AML-193 (cell line): ENCODE measurements around the gene PODNL1.
"Not testable (repeated sequence)": the region's sequence is repeated elsewhere in the genome, so short reads cannot be mapped to it uniquely, and the experiment has no call there.

ENCODE experiments used
- DNase-seq, 2 experiments: peaks; one replicate each; lab custom pipeline; 2025; lab: John Stamatoyannopoulos, UW

The PODNL1 gene

DNA sequence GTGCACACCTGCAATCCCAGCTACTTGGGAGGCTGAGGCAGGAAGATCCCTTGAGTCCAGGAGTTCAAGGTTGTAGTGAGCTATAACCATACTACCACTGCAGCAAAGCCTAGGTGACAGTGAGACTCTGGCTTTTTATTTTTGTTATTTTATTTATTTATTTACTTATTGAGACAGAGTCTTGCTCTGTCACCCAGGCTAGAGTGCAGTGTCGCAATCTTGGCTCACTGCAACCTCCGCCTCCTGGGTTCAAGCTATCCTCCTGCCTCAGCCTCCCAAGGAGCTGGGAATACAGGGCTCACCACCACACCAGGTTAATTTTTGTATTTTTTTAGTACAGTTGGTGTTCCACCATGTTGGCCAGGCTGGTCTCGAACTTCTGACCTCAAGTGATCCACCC lies 35.3 kb upstream of the PODNL1 start:
- not testable (repeated sequence) for DNase-seq

DNA sequence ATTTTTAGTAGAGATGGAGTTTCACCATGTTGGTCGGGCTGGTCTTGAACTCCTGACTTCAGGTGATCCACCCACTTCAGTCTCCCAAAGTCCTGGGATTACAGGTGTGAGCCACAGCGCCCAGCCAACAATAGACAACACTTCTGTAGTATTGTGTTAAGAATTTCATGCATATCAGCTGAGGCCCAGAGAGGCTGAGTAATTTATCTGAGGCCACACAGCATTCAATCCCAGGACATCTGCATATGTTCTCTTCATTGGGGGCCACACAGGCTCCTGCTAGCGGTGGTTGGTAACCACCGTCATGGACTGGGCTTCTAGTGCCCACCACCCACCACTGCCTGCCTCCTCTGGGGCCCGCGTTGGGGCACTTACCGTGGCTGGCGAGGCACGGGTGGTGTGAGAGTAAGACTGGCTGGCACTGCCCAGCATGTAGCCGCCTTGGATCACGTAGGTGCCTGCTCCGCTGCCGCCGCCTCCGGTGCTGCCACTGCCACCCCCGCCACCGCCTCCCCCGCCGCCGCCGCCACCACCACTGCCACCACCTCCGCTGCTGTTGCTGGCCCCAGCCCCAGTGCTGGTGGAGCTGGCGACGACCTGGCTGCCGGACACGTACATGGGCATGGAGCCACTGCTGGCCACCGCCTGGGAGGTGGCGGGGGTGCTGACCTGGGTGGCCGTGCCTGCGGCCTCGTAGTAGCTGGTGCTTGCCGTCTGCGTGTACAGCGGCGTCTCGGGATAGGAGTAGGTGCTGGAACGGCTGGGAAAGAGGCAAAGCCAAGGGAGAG lies 34.3 kb upstream of the PODNL1 start:
- DNase-seq = no peak

DNA sequence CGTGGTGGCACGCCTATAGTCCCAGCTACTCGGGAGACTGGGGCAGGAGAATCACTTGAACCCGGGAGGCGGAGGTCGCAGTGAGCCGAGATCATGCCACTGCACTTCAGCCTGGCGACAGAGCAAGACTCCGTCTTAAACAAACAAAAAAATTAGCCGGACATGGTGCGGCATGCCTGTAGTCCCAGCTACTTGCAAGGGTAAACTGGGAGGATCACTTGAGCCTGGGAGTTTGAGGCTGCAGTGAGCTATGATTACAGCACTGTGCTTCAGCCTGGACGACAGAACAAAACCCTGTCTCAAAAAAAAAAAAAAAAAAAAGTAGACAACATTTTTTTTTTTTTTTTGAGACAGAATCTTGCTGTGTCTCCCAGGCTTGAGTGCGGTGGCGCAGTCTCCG lies 33.7 kb upstream of the PODNL1 start:
- not testable (repeated sequence) for DNase-seq

DNA sequence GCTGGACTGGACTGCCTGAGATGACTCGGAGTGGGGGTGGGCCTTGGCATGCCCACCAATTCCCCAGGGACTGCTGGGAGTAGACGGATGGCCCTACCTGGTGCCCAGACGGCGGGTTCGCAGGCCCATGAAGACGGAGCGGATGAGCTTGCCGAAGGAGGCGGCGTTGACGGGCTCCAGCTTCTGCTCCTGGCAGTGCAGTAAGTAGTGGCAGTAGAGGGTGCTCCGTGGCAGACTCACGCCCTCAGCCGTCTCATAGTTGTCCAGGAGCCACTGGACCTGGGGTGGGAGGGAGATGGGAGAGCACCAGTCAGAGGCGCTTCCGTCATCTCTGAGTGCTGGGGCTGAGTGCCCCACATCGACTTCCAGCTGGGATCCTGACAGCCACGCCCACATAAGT lies 31.7 kb upstream of the PODNL1 start:
- no peak for DNase-seq

DNA sequence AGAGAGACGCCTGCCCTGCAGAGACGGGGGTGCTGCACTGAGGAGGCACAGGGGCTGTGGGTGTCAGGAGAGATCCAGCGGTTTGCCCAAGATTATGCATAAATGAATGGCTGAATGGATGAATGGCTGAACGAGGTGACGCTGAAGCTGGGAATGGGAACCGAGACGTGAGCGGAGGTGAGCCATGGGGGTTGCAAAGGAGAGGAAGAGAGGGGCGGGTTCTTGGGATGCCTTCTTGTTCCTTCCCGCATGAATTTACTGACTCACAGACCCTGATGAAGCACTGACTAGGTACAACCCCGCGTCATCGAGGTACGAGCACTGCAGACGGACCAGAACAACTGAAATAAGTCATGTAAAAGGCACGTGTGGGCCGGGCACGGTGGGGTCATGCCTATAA lies 30.8 kb upstream of the PODNL1 start:
- DNase-seq = no peak

DNA sequence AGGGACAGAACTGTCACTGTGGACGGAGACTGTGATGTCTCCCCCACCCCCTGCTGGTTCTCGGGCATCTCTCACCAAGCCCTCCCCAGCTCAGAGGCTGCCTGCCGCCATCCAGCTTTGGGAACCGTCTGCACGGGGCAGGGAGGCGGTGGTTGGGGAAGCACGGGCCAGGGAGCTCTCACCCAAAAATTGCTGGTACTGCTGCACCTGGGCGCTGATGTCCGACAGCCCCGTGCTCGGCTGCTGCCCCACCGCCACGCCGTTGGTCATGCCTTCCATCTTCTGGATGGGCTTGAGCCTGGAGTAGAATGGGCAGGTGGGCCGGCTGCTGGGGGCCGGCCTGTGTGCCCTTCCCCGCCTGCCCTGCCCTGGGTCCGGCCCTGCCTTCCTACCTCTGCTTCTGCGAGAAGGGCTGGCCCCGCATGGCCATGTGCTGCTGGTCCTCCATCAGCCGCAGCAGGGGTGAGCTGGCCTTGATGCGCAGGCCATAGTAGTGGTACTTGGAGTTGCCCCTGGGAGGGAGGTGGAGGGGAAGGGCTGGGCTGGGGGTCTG lies 30.2 kb upstream of the PODNL1 start:
- no peak for DNase-seq

DNA sequence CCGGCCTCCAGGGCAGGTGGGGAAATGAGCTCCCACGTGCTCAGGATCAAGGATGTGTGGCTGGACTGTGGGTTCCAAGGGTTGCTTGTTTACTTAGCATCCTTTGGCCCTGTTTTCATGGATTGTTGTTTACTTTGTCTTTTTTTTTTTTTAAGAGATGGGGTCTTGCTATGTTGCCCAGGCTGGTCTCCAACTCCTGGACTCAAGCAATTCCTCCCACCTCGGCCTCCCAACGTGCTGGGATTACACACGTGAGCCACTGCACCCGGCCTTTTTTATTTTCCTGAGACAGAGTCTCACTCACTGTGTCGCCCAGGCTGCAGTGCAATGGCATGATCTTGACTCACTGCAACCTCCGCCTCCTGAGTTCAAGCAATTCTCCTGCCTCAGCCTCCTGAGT lies 29.0 kb upstream of the PODNL1 start:
- DNase-seq = not testable (repeated sequence)

DNA sequence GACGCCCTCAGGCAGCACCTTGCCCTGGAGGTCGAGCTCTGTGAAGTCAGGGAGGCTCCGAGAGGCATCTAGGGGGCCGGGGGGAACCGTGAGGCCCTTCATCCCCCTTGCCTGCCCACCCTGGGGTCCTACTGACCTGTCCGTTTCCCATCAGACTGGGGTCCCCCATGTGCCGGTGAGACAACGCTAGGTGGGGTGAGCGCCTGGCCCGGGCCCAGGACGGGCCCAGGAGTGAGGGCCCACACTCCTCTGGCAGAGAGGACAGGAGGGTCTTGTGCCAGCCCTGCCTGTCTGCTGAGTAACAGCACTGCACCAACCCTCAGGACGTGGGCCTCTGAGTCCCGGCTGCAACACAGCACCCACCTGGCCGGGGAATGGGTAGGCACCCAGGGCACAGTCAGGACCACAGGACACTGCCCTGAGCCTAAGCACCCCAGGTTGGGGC lies 28.5 kb upstream of the PODNL1 start:
- no peak for DNase-seq

DNA sequence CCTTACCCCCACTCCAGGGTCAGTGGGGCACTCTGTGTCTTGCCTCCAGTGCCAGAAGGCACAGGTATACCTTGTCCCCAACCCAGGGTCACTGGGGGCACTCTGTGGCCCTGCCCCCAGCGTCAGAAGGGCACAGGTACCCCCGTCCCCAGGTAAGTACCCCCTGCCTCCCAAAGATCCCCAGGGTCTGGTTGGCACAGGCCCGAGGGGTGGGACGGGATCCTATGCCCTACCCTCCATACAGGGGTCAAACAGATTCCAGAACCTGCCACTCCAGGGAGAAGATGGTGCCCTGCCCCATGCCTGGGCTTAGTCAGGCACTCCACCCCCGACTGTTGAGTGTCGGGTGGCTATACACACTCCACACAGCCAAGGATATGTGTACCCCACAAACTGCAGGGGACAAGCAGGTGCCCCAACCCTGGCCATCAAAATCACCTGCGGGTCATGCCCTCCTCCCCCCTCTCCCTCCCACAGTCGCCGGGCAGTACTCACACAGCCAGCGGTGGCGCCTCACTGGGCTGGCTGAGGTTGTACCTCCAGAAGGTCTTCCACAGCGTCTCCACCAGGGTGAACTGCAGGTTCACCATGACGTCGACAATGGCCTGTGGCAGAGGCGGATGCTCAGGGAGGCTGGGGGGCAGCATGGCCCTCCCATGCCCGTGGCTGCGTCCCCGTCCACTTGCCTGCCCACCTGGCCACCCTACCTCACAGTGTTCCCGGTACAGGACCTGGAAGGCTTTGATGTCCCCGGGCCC lies 27.9 kb upstream of the PODNL1 start:
- no peak for DNase-seq

DNA sequence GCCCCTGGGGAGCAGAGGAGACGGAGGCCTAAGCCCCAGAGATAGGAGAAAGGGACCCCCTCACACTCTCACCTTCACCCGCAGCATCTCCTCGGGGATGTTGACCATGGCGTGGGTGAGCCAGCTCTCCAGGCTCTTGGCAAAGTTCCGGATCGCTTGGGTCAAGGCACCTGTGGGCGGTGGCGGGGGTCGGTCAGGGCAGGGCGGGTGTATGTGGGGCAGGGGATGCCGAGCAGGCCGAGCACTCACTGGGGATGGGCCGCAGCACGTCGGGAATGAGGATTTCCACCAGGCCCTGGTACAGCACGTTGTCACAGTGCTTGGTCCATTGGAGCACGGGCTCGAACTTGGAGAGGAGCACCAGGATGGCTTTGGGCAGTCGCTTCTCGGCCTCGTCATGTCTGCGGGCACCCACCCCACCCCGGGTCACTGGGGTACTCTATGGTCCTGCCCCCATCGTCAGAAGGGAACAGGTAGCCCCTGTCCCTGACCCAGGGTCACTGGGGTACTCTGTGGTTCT lies 27.2 kb upstream of the PODNL1 start:
- DNase-seq = no peak

DNA sequence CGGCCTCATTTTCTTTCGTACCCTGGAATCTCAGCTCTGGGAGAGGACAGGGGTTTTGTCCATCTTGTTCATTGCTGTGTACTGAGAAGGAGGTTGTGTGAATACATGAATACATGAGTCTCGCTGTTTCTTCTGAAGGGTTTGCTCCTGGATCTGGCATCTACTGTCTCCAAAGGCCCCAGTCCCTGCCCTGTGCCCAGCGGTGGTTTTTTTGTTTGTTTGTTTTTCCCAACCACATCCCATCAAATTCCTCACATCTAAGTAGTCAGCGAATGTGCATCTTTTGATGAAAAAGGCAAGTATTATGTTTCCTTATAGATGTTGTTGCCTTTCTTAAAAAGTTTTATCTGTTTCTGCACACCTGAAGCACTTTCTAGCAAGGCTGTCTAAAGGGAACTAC lies 26.6 kb upstream of the PODNL1 start:
- no peak for DNase-seq

DNA sequence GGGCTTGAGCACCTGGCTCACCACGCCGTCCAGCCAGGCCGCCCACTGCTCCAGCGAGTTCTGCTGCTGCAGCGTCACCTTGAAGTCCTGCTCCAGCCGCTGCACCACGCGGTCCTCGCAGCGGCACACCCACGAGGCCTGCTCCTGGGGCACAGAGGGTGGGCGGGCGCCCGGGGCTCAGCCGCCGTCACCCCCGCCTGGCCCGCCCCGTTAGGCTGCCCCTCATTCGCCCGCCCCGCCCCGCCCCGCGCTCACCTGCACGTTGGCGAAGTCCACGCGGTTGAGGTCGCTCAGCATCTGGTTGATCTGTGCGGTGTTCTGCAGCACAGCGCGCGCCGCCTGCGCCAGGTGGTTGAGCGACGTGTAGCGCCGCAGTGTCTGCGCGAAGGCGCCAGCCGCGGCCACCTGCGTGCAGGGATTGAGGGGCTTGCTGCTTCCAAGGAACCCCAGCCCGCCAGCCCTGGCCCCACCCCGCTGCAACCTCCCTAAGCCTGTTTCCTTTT lies 25.4 kb upstream of the PODNL1 start:
- no peak for DNase-seq

DNA sequence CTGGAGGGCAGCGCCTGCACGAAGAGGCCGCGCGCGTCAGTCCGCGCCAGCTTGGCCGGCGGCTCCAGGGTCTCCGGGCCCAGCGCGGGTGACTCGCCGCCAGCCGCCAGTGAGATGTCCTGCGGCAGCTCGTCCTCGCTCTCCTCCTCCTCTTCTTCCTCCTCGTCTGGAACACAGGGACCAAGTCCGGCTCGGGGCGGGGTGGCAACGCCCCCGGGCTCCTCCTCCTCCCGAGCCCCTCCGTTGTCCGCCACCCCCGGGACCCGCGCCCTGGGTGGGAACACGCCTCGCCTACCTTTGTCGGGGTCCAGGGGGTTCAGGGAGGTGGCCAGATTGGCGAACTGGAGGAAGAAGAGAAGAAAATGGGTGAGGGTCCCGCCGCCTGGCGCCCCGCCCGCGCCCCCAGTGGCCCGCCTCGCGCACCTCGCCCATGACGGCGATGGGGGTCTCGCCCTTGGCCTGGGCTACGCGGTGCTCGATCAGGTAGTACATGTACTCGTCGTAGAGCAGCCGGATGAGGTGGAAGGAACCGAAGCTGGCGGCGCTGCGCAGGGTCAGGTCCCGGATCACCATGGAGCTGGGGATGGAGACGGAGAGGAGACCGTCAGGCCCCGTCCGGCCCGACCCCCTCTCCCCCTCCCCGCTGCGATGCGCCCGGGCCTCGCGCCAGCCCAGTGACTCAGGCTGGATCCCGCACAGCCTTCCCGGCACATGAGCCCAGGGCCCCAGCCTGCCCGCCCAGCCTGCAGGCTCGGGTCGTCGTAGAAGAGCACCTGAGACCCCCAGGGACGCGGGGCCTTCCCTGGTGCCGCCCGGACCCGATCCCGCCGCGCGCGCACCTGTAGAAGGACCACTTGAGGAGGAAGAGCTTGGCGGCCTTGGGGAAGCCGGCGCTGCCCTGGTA lies 24.7 kb upstream of the PODNL1 start:
- DNase-seq = no peak

DNA sequence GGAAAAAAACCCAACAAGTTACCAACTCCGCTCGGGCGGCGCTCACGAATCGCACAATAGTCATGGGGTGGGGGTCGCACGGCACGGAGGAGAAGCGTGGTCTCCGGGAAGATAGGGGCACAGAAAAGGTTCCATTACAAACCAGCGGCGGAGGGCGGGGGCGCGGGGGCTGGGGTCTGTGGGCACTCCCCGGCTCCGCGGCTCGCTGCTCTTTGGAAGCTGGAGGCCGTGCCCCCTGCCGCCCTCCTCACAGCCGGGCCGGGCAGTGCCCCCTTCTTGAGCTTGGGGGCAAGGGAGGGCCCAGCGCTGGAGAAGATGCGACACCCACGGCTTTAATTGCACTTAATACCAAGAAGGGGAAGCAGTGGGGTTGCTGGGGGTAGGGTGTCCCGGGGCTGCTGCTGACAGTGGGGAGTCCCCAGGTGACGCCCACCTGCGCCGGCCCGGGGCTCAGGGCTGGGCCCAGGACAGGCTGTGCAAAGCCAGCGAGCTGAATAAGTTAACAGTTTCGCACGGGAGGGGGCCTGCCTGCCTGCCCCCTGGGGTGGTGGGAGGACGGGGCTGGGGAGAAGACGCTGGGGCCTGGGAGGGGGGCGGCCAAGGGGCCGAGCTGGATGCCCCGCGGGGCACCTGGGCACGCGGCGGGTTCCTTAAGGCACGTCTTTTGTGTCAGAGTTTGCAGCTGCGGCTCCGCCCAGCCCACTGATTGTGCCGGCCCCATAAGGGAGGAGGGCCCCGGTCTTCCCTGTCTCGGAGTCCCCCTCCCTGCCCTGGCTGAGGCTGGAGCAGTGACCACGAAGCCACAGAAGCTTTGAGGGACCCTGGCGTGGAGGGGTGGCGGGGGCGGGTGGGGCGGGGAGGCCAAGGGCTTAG lies 23.8 kb upstream of the PODNL1 start:
- no peak for DNase-seq

DNA sequence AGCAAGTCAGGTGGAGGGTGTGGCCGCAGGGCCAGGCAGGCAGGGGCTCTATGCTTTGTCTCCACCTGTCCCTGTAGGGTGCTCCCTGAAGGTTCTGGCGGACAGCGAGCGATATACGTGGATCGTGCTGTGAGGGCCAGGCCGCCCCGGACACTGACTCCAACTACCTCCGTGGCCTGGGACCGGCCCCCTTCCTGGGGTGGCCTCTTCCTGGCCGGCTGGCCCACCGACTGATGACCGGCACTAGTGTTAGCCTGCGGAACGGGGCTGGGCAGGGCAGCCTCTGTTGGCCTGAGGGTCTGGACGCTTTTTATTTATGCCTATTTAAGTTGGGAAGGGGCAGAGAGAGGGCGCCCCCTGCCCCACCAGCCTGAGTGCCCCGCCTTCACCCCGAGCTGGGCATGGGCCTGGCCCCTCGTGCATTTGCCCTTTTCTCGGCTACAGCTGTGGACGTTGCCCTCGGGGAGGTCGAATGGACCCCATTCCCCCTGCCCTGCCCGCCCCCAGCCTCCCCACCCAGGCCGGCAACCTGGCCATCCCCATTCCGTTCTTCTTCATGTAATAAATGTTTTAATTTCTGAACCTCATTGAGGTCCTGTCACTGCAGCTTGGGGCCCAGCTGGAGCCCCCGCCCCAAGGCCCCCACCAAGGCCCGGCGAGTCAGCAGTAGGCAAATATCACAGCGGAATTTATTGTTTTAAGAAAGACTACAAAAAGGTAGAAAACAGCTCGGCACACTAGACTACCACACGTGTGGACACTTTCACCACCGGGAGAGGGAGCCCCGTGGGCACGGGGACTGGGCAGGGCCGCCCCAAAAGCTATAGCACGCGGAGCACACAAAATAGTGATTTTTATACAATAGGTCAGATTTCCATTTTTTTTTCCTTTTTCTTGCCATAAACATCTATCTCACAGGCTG lies 22.9 kb upstream of the PODNL1 start:
- no peak for DNase-seq

DNA sequence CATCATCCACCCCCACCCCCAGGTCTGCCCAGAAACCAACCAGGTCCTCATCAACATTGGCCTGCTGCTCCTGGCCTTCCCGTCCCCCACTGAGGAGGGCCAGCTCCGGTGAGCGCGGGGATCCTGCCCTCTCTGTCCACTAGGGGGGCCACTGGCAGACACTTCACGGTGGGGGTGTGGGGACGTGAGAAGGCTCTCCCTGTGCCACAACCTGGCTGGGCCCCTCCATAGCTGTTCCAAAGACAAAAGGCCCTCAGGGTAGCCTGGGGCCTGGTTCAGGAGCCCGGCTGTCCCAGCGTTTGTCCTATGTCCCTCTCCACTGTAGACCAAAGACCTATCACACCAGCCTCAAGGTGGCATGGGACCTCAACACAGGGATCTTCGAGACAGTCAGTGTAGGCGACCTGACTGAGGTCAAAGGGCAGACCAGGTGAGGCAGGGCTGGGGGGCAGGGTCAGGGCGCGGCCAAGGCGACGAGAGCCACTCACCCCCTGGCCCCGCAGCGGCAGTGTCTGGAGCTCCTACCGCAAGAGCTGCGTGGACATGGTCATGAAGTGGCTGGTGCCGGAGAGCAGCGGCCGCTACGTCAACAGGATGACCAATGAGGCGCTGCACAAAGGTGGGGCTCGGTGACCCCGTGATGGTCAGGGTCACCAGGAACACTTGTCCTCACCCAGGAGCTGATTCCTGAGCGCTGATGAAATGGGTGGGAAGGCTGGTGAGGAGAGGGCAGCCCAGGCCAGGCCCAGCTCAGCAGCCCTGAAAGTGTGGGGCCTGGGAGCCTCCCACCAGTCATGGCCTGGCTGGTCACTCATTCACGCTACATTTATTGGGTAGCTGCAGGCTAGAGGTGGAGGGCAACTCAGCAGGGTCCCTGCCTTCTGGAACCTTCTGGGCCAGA lies 22.0 kb upstream of the PODNL1 start:
- DNase-seq = no peak

DNA sequence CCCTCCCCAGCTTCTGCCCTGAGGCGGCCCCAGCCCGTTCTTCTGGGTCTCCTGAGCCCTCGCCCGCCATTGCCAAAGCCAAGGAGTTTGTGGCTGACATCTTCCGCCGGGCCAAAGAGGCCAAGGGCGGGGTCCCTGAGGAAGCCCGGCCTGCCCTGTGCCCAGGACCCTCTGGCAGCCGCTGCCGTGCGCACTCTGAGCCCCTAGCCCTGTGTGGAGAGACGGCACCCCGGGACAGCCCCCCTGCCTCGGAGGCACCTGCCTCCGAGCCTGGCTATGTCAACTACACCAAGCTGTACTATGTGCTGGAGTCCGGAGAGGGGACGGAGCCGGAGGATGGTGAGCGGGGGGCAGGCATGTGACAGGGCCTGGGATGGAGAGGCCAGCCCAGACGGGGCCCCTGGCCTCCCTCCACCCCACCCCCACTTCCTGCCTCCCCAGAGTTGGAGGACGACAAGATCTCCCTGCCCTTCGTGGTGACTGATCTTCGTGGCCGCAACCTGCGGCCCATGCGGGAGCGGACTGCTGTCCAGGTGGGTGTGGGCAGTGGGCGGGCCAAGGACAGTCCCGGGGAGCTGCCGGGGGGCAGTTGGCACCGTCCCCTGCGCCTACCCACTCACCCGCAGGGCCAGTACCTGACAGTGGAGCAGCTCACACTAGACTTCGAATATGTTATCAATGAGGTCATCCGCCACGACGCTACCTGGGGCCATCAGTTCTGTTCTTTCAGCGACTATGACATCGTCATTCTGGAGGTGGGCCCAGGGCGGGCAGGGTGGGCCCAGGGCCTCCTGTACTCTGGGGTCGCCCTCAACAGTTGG lies 21.1 kb upstream of the PODNL1 start:
- DNase-seq = no peak

DNA sequence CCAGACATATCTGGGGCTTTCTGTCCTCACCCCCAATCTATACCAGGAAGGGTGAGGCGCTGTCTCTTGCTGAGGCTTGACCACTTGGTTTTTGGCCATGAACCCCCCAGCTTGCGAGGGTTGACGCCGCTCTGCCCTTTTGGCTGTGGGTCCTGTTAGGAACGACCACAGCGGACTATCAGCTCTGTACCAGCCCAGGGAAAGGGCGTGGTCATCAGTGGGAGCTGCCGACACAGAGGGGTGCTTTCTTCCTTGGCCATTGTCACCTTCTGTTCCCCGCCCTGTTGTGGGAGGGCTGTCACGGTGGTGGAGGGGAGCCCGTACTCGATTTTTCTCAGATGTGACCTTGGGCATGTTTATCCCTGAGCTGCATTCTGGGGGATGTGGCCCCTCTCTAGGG lies 19.8 kb upstream of the PODNL1 start:
- DNase-seq = no peak
